Measurements from ENCODE around the gene SRSF4. TPM values are rescaled to one million over a fixed set of nuclear protein-coding genes. Genes with fewer than 3 reads are reported as not detected.
"Not testable (repeated sequence)": the region's sequence is repeated elsewhere in the genome, so short reads cannot be mapped to it uniquely, and the experiment has no call there.

Gene SRSF4
- total and polyA plus RNA-seq, 2 donors = 46.8 to 85.8 TPM

DNA sequence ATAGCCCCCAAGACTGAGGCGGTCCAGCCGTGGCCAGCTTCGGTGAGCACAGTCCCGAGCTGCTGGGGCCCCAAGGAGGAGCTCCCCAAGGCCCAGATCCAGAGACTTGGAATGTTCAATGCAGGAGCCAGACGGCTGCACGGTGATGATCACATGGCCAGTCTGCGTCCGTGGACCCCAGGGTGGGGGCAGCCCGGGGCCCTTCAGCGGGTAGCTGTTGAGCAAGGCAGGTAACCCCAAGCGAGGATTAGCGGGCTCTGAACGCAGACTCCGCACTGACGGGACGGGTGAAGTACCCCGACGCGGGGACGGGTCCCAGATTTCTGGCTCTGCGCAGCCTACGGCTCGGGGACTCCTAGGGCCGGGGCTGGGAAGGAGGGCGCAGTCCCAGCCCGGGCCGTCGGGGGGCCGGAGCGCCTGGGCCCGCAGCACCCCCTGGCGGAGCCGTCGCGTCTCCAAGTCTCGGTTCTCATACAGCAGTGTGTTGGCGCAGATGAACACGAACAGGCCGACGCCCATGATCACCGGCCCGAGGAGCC lies 60.7 kb downstream of the SRSF4 start:
- H3K36me3 ChIP-seq (ENCODE audit: control insufficient read depth in 2 of 2, insufficient read depth in 2 of 2, low read length in 1 of 2) = peaks cover 23 to 31% of the 10 kb centered on the region in 2 donors
- H3K4me3 ChIP-seq (ENCODE audit: low read length in 2 of 2) = peak overlapping the region in 1 of 2 donors; percentile 21
- no peak overlapping the region for H3K27ac ChIP-seq (ENCODE audit: low read depth in 1 of 2, low read length in 1 of 2)
- DNase-seq (ENCODE audit: low read depth in 6 of 9, low spot score in 9 of 9) = peak in 8 of 9 donors; percentile 24 to 77 (median 50)
- 37% methylated on average over 42 of the region's 42 CpGs for WGBS
- peaks cover 3 to 9% of the 10 kb centered on the region in 2 donors for H3K9me3 ChIP-seq (ENCODE audit: control insufficient read depth in 2 of 2, insufficient read depth in 1 of 2, low read length in 1 of 2)
- peaks cover 56 to 62% of the 10 kb centered on the region in 2 donors for H3K27me3 ChIP-seq (ENCODE audit: control insufficient read depth in 2 of 2, insufficient read depth in 1 of 2, low read length in 1 of 2)
- peaks cover 8 to 15% of the 10 kb centered on the region in 2 donors for H3K4me1 ChIP-seq (ENCODE audit: control insufficient read depth in 2 of 2, insufficient read depth in 2 of 2, low read length in 2 of 2)

DNA sequence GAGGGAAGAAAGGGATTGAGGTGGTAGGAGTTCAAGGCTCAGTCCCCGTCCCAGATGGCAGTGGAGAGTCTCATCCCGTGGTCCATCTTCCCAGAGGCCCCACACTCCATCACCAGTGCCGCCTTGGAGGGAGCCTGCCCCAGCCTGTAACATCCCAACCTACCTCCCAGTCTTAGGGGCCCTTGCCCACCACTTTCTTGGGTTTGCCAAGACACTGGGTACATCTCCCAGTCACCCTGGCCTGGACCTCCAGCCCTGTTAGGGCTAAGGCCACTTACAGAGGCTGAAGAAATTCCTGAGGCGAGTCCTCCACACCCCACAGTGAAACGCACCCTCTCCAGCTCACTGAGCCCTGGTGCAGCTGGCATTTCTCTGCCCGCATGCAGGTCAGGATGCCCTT lies 61.3 kb downstream of the SRSF4 start:
- H3K27me3 ChIP-seq (ENCODE audit: control insufficient read depth in 2 of 2, insufficient read depth in 1 of 2, low read length in 1 of 2) = peaks cover 52 to 55% of the 10 kb centered on the region in 2 donors
- no peak overlapping the region for H3K27ac ChIP-seq (ENCODE audit: low read depth in 1 of 2, low read length in 1 of 2)
- H3K9me3 ChIP-seq (ENCODE audit: control insufficient read depth in 2 of 2, insufficient read depth in 1 of 2, low read length in 1 of 2) = peaks cover 3 to 8% of the 10 kb centered on the region in 2 donors
- peaks cover 29 to 38% of the 10 kb centered on the region in 2 donors for H3K36me3 ChIP-seq (ENCODE audit: control insufficient read depth in 2 of 2, insufficient read depth in 2 of 2, low read length in 1 of 2)
- no peak overlapping the region for H3K4me3 ChIP-seq (ENCODE audit: low read length in 2 of 2)
- peaks cover 8 to 15% of the 10 kb centered on the region in 2 donors for H3K4me1 ChIP-seq (ENCODE audit: control insufficient read depth in 2 of 2, insufficient read depth in 2 of 2, low read length in 2 of 2)
- no peak for DNase-seq (ENCODE audit: low read depth in 6 of 9, low spot score in 9 of 9)
- 98% methylated on average over 6 of the region's 6 CpGs for WGBS

DNA sequence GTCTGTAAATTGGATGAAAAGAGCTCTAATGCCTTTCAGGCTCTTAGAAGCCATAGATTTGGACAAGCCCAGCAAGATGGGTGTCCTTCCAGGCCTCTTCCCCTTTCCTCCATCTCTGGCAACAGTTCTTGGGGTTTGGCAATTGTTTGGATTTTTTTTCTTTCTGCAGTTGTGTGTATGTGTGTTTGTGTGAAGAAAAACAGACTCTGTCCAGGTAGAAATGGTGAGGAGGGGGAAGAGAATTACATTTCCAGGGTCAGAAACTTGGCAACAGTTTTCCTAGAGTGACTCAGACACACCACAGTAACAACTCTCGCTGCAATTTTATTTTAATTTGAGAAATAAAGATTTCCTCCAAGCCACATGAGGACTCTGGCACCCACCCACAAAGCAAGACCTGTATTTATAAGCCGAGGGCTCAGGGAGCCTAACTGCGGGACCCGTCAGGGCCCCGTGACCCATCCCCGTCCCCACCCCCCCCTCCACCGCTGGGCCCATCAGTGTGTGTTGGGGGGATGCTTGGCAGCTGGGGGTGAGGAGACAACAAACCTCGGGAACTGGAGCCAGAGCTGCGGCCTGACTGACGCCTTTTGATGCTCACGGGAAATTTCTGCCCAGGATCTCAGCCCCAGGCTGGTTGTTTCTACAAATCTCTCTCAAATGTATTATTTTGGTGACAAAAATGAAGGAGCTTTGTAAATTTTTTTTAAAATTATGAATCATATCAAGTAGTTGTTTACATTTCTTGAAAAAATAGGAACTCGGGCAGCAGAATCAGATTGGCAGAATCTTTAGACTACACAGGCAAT lies 62.4 kb downstream of the SRSF4 start:
- 92% methylated on average over 12 of the region's 12 CpGs for WGBS
- peaks cover 41 to 45% of the 10 kb centered on the region in 2 donors for H3K27me3 ChIP-seq (ENCODE audit: control insufficient read depth in 2 of 2, insufficient read depth in 1 of 2, low read length in 1 of 2)
- peaks cover 6 to 14% of the 10 kb centered on the region in 2 donors for H3K4me1 ChIP-seq (ENCODE audit: control insufficient read depth in 2 of 2, insufficient read depth in 2 of 2, low read length in 2 of 2)
- no peak overlapping the region for H3K27ac ChIP-seq (ENCODE audit: low read depth in 1 of 2, low read length in 1 of 2)
- no peak overlapping the region for H3K4me3 ChIP-seq (ENCODE audit: low read length in 2 of 2)
- H3K36me3 ChIP-seq (ENCODE audit: control insufficient read depth in 2 of 2, insufficient read depth in 2 of 2, low read length in 1 of 2) = peaks cover 31 to 43% of the 10 kb centered on the region in 2 donors
- DNase-seq (ENCODE audit: low read depth in 6 of 9, low spot score in 9 of 9) = no peak
- H3K9me3 ChIP-seq (ENCODE audit: control insufficient read depth in 2 of 2, insufficient read depth in 1 of 2, low read length in 1 of 2) = peaks cover 3 to 5% of the 10 kb centered on the region in 2 donors

DNA sequence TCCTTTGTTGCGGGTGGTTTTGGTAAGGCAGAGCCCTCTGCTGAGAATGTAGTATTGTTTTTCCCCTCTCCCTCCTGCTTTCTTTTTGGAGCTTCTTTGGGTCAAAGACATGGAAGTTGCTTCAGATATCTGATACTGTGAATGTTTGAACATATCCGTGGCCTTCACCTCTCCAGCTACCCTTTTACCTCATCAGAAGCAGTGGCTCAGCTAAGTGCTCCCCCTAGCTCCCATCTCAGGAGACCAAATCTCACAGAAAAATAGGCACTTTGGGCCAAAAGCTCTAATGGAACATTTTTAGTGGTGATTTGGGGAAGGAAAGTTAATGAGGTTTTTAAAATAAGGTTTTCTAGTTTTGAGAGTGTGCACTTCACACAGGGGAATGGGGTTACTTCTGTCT lies 64.3 kb downstream of the SRSF4 start:
- 95% methylated on average over 2 of the region's 2 CpGs for WGBS
- Histone ChIP-seq H3K4me1 (ENCODE audit: control insufficient read depth in 2 of 2, insufficient read depth in 2 of 2, low read length in 2 of 2) (peaks cover 0 to 4% of the 10 kb centered on the region in 2 donors), H3K27me3 (ENCODE audit: control insufficient read depth in 2 of 2, insufficient read depth in 1 of 2, low read length in 1 of 2) (peaks cover 22 to 26% of the 10 kb centered on the region in 2 donors), H3K27ac (ENCODE audit: low read depth in 1 of 2, low read length in 1 of 2) (no peak overlapping the region), H3K4me3 (ENCODE audit: low read length in 2 of 2) (no peak overlapping the region), H3K36me3 (ENCODE audit: control insufficient read depth in 2 of 2, insufficient read depth in 2 of 2, low read length in 1 of 2) (peaks cover 47 to 62% of the 10 kb centered on the region in 2 donors), H3K9me3 (ENCODE audit: control insufficient read depth in 2 of 2, insufficient read depth in 1 of 2, low read length in 1 of 2) (peaks cover 0 to 2% of the 10 kb centered on the region in 2 donors)
- no peak for DNase-seq (ENCODE audit: low read depth in 6 of 9, low spot score in 9 of 9)

DNA sequence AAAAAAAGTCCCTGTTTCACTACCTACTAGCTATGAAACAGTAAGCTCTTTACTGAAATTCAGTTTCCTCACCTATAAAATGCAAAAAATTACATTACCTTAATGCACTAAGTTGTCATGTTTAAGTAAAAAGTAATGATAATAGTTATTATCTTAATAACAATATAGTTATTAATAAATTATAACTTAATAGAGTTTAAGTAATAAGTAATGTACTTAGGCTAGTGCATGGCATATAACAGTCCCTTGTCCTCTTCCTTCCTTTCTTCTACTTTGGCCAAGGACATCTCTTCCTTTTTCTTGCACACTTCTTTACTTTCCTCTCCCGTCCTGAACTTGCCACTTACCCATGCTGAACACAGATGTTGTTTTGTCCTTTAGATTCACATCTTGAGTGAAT lies 67.0 kb downstream of the SRSF4 start:
- no peaks in the 10 kb centered on the region for H3K4me1 ChIP-seq (ENCODE audit: control insufficient read depth in 2 of 2, insufficient read depth in 2 of 2, low read length in 2 of 2)
- peaks cover 56 to 72% of the 10 kb centered on the region in 2 donors for H3K36me3 ChIP-seq (ENCODE audit: control insufficient read depth in 2 of 2, insufficient read depth in 2 of 2, low read length in 1 of 2)
- no peak overlapping the region for H3K27ac ChIP-seq (ENCODE audit: low read depth in 1 of 2, low read length in 1 of 2)
- H3K9me3 ChIP-seq (ENCODE audit: control insufficient read depth in 2 of 2, insufficient read depth in 1 of 2, low read length in 1 of 2) = no peaks in the 10 kb centered on the region
- no peak for DNase-seq (ENCODE audit: low read depth in 6 of 9, low spot score in 9 of 9)
- H3K27me3 ChIP-seq (ENCODE audit: control insufficient read depth in 2 of 2, insufficient read depth in 1 of 2, low read length in 1 of 2) = peaks cover 0 to 2% of the 10 kb centered on the region in 2 donors
- 100% methylated on average over 1 of the region's 1 CpG for WGBS
- H3K4me3 ChIP-seq (ENCODE audit: low read length in 2 of 2) = no peak overlapping the region

DNA sequence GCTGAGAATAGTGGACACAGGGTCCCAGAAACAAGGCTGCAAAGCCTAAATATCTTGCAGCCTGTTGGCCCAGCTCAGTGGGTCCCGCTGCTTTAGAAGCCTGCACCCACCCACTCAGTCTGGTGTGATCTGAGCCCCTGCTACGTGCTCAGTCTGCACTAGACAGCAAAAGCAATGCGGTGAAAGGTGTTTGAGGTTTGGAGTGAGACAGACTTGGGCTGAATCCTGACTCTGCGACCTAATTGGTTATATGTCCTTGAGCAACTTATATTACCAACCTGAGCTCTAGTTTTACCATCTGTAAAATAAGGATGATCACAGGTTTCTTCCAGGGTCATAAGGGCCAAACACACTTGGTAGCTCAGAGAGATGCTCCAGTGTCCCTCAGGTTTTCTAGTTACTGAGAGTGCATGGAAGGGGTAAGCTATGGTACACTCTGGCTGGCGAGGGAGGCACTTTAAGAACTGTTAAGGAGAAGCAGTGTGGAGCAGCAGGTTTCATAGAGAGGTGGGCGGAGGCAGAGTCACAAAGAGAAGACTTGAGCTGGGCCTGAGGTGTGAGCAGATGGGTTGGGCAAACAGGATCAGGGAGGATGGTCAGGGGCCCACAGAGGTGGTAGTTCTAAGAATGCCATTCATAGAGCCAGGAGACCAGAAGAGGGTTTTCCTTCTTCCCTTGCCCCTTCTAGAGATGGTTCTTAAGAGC lies 68.1 kb downstream of the SRSF4 start:
- H3K36me3 ChIP-seq (ENCODE audit: control insufficient read depth in 2 of 2, insufficient read depth in 2 of 2, low read length in 1 of 2) = peaks cover 58 to 74% of the 10 kb centered on the region in 2 donors

DNA sequence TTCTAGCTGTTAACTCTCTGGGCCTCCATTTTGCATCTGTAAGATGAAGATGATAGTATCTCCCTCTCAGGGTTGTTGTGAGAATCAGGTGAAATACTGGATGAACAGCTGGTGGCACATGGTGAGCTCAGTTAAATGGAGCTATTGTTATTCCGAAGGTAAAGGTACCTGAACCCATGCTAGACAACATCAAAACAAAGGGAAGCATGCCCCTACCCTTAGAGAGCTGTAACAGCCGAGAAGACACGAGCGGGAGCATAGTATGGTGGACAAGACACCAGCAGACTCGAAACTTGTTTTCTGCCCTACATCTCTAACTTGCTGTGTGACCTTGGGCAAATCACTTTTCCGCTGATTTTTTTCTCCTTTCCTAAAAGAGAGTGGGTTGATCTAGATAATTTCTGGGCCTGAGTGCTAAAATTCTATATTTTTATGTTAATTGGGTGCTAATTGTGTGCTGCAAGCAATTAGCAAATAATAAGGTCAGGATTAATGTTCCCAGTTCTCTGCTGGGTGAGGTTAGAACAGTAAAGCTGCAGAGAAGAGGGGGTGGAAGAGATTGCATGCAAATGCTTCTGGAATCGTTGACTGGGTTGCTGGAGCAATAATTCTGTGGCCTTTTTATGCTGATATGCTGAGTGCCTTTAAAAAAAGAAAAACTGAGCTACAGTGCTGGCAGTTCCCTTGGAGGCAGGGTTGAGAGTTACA lies 68.8 kb downstream of the SRSF4 start:
- no peaks in the 10 kb centered on the region for H3K27me3 ChIP-seq (ENCODE audit: control insufficient read depth in 2 of 2, insufficient read depth in 1 of 2, low read length in 1 of 2)
- no peak for DNase-seq (ENCODE audit: low read depth in 6 of 9, low spot score in 9 of 9)
- H3K9me3 ChIP-seq (ENCODE audit: control insufficient read depth in 2 of 2, insufficient read depth in 1 of 2, low read length in 1 of 2) = no peaks in the 10 kb centered on the region
- H3K27ac ChIP-seq (ENCODE audit: low read depth in 1 of 2, low read length in 1 of 2) = no peak overlapping the region
- 96% methylated on average over 7 of the region's 7 CpGs for WGBS
- H3K36me3 ChIP-seq (ENCODE audit: control insufficient read depth in 2 of 2, insufficient read depth in 2 of 2, low read length in 1 of 2) = peaks cover 55 to 67% of the 10 kb centered on the region in 2 donors
- no peaks in the 10 kb centered on the region for H3K4me1 ChIP-seq (ENCODE audit: control insufficient read depth in 2 of 2, insufficient read depth in 2 of 2, low read length in 2 of 2)
- H3K4me3 ChIP-seq (ENCODE audit: low read length in 2 of 2) = no peak overlapping the region

More for the DNA sequence above, 68.1 kb downstream of the SRSF4 start:
- Histone ChIP-seq H3K9me3 (ENCODE audit: control insufficient read depth in 2 of 2, insufficient read depth in 1 of 2, low read length in 1 of 2) (no peaks in the 10 kb centered on the region), H3K4me1 (ENCODE audit: control insufficient read depth in 2 of 2, insufficient read depth in 2 of 2, low read length in 2 of 2) (no peaks in the 10 kb centered on the region), H3K27me3 (ENCODE audit: control insufficient read depth in 2 of 2, insufficient read depth in 1 of 2, low read length in 1 of 2) (no peaks in the 10 kb centered on the region), H3K27ac (ENCODE audit: low read depth in 1 of 2, low read length in 1 of 2) (no peak overlapping the region), H3K4me3 (ENCODE audit: low read length in 2 of 2) (no peak overlapping the region)
- WGBS = 89% methylated on average over 6 of the region's 6 CpGs
- no peak for DNase-seq (ENCODE audit: low read depth in 6 of 9, low spot score in 9 of 9)

DNA sequence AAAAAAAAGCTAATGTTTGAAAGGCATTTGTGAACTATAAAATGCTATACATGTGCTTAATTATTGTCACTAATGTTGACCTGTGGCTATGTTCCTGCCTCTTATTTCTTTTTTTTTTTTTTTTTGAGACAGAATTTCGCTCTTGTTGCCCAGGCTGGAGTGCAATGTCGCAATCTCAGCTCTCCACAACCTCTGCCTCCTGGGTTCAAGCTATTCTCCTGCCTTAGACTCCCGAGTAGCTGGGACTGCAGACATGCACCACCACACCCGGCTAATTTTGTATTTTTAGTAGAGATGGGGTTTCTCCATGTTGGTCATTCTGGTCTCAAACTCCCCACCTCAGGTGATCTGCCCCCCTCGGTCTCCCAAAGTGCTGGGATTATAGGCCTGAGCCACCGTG lies 73.7 kb downstream of the SRSF4 start:
- not testable (repeated sequence) for H3K27me3 ChIP-seq (ENCODE audit: control insufficient read depth in 2 of 2, insufficient read depth in 1 of 2, low read length in 1 of 2); H3K4me1 ChIP-seq (ENCODE audit: control insufficient read depth in 2 of 2, insufficient read depth in 2 of 2, low read length in 2 of 2); DNase-seq (ENCODE audit: low read depth in 6 of 9, low spot score in 9 of 9); H3K27ac ChIP-seq (ENCODE audit: low read depth in 1 of 2, low read length in 1 of 2); H3K9me3 ChIP-seq (ENCODE audit: control insufficient read depth in 2 of 2, insufficient read depth in 1 of 2, low read length in 1 of 2); H3K4me3 ChIP-seq (ENCODE audit: low read length in 2 of 2)
- 97% methylated on average over 6 of the region's 6 CpGs for WGBS
- peaks cover 22 to 44% of the 10 kb centered on the region in 2 donors for H3K36me3 ChIP-seq (ENCODE audit: control insufficient read depth in 2 of 2, insufficient read depth in 2 of 2, low read length in 1 of 2)
